Stimulated activated CD4-positive, alpha-beta T cell treated with anti-CD3 and anti-CD28 coated beads, Interleukin-1b, Interleukin-23, amount 100 ng/mL, for 24 hours (primary cell): ENCODE results near the gene CCND1.
A peak's percentile ranks its signal among the peaks of the same experiment; 100 is the strongest.

ENCODE experiments used
- DNase-seq, 4 experiments: peaks; one replicate each; pipeline ENCODE4 v3.0.0-alpha.2; 2020; ENCODE audit warnings: low read depth in 4 of 4, low spot score in 1 of 4

CCND1 gene

GRCh38 chr11:69640260-69640994 is 529 bp upstream of the CCND1 start:
- DNase-seq = no peak

- DNase-seq = no peak
Measured at GRCh38 chr11:69641681-69642548, 959 bp downstream of the CCND1 start.

GRCh38 chr11:69642549-69642912 is 1.6 kb downstream of the CCND1 start:
- peak in 1 of 4 experiments; percentile 42 for DNase-seq

GRCh38 chr11:69642913-69643632 is 2.1 kb downstream of the CCND1 start:
- peak; percentile 57 to 70 (median 66) for DNase-seq

GRCh38 chr11:69643646-69644045 is 2.7 kb downstream of the CCND1 start:
- no peak for DNase-seq

GRCh38 chr11:69644071-69644961 is 3.4 kb downstream of the CCND1 start:
- no peak for DNase-seq

- DNase-seq = no peak
Measured at GRCh38 chr11:69644962-69645675, 4.2 kb downstream of the CCND1 start.

- DNase-seq = no peak
Measured at GRCh38 chr11:69645801-69646492, 5.0 kb downstream of the CCND1 start.

- DNase-seq = no peak
Measured at GRCh38 chr11:69646493-69647389, 5.8 kb downstream of the CCND1 start.

- no peak for DNase-seq
Measured at GRCh38 chr11:69647390-69647748, 6.4 kb downstream of the CCND1 start.

- DNase-seq = no peak
Measured at GRCh38 chr11:69647761-69648497, 7.0 kb downstream of the CCND1 start.

GRCh38 chr11:69648679-69649575 is 8.0 kb downstream of the CCND1 start:
- DNase-seq = no peak

- DNase-seq = no peak
Measured at GRCh38 chr11:69649576-69649900, 8.6 kb downstream of the CCND1 start.

GRCh38 chr11:69650081-69650831 is 9.3 kb downstream of the CCND1 start:
- no peak for DNase-seq

GRCh38 chr11:69650832-69651344 is 9.9 kb downstream of the CCND1 start:
- DNase-seq = no peak
